DMS114 treated with DMSO at 0.1 percent for 48 hours (cell line): Measurements from ENCODE around the gene YAP1.

Experiments
- DNase-seq: peaks from one replicate; lab custom pipeline; 2025; ENCODE audit not compliant: unreplicated experiment; lab: John Stamatoyannopoulos, UW

Gene YAP1

GRCh38 chr11:102109896-102110760 lies at the start of gene YAP1:
Gene YAP1 (plus strand): TSS chr11:102110447. CDS start chr11:102110849, 402 bp downstream.
- peak; percentile 63 for DNase-seq

DNA sequence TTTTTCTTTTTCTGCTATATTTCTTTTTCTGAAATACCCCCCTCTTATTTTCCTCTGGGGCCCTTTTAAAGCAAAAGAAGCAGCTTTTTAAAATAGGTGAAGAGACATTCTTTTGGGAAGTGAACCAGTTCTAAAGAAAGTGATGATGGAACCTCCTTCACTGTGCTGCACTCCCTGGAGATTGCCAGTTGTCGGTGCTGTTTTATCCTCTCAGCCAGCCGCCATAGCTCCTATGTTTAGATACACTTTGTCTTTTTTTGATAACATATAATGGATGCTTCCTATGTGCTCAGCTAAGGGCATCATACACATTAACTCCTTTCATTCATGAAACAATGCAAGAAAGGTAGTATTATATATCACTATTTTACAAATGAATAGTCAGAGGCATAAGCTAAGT lies 49.0 kb upstream of the YAP1 start:
- no peak for DNase-seq

- DNase-seq: no peak
These were observed 48.1 kb upstream of the YAP1 start for GRCh38 chr11:102062106-102062505.

GRCh38 chr11:102064316-102064715 lies 45.9 kb upstream of the YAP1 start:
- no peak for DNase-seq

DNA sequence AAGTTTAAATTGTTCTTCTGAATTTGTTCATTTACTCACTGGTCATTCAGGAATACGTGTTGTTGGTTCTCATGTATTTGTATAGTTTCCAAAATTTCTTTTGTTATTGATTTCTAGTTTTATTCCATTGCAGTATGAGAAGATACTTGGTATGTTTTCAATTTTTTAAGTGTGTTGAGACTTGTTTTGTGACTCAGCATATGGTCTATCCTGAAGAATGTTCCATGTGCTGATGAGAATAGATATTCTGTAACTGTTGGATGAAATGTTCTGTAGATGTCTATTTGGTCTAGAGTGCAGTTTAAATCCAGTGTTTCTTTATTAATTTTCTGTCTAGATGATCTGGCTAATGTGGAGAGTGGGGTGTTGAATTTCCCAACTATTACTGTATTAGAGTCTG lies 39.5 kb upstream of the YAP1 start:
- DNase-seq: no peak

DNA sequence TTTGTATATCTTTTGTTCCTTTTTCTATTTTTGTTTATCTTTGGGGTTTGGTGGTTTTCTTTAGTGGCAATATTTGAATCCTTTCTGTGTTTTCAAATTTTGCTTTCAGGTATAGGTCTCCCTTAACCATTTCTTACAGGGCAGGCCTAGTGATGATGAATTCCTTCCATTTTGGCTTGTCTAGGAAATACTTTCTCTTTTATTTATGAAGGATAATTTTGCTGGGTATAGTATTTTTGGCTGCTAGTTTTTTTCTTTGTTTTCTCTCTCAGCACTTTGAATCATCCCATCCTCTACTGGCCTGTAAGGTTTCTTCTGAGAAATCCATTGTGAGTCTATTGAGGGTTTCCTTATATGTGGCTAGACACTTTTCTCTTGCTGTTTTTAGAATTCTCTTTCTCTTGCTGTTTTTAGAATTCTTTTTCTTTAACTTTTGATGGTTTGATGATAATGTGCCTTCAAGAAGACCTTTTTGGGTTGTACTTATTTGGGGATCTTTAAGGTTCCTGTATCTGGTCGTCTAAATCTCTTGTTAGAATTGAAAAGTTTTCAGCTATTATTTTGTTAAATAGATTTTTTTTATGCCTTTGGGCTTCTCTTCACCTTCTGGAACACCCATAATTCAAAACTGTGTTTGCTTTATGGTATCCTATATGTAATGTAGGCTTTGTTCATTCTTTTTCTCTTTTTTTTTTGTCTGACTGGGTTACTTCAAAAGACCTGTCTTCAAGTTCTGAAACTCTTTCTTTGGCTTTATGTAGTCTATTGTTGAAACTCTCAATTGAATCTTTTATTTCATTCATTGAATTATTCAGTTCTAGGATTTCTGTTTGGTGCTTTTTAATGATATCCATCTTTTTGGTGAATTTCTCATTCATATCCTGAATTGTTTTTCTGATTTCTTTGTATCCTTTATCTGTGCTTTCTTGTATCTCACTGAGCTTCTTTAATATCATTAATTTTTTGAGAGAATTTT lies 38.5 kb upstream of the YAP1 start:
- no peak for DNase-seq

DNA sequence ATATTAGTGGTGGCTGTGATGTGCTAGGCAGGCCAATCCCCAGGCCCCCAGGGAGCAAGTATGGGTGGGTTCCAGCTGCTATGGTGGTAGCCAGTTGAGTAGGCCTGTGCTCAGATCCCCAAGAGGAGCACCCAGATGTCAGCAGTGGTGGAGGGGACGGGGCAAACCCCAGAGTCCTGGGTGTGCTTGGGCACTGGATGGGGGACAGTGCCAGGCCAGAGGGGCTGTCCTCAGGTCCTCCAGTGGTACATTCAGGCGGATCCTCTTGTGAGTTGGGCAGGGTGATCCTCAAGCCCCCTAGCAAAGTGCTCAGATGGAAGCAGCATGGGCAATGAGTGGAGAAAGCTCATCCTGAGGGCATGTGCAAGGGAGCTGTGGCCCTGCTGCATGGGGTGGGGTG lies 37.0 kb upstream of the YAP1 start:
- no peak for DNase-seq

GRCh38 chr11:102079625-102080024 lies 30.6 kb upstream of the YAP1 start:
- no peak for DNase-seq

- no peak for DNase-seq
These were observed 28.9 kb upstream of the YAP1 start for GRCh38 chr11:102081313-102081712.

DNA sequence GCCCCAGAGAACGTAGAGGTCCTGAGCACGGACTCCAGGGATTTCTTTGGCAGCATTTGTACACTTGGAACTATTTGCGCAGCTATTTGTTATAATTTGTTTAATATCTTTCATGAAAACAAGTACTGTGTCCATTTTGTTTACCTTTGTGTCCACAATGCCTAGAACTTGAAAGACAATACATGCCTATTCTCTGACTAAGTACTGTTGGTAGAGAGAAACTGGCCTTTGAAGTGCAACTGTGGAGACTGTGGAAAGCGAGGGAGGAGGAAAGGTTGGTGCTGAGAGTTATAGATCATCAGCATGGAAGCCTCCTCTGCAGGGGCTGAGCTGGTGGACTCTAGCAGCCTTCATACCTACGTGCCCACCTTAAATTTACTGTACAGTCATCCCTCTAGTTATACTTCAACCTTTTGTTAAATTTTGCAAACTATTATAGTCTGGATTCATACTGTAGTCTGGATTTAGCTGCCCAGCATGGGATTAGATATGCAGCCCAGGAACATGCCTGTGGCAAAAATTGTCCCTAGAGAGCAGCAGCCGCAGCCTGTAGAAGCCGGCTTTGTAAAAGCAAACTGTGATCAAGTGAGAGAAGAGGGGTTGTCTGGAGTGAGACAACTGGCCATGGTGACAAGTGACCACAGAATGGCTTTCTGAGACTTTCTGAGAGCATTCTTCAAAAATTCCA lies 24.2 kb upstream of the YAP1 start:
- no peak for DNase-seq

GRCh38 chr11:102097186-102097585 lies 13.1 kb upstream of the YAP1 start:
- DNase-seq: no peak

- no peak for DNase-seq
These were observed 10.5 kb upstream of the YAP1 start for GRCh38 chr11:102099755-102100154.

DNA sequence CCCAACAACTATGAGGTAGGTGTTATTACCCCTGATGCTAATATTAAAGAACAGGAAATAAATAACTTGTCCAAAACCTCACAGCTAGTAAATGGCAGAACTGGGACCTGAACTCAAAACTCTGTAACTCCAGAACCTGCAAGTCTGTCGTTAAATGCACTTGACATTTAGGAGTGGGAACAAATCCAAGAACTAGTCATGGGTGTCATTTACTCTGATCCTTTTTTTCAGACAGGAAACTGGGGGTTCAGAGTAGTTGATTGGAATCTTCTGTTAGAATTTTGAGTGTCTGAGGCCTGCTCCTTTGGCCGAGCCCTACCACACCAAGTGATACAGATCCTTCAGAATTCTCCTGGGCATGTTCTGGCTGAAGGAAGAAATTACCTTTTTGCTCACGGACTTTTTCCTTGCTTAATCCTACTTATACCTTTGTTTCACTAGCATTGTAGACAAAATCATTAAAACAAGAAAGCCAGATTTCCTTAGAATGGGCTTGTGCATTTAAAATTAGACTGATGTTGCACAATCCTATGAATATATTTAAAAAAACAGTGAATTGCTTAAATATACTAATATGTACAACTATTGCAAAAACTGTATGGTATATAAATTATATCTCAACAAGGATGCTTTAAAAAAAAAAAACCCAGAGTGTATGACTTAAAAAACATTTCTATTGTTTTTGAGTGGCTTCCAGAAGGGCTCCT lies 1.4 kb upstream of the YAP1 start:
- DNase-seq: no peak

DNA sequence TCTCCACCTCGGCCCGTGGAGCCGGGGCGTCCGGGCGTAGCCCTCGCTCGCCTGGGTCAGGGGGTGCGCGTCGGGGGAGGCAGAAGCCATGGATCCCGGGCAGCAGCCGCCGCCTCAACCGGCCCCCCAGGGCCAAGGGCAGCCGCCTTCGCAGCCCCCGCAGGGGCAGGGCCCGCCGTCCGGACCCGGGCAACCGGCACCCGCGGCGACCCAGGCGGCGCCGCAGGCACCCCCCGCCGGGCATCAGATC lies 439 bp downstream of the YAP1 start:
- DNase-seq: no peak

DNA sequence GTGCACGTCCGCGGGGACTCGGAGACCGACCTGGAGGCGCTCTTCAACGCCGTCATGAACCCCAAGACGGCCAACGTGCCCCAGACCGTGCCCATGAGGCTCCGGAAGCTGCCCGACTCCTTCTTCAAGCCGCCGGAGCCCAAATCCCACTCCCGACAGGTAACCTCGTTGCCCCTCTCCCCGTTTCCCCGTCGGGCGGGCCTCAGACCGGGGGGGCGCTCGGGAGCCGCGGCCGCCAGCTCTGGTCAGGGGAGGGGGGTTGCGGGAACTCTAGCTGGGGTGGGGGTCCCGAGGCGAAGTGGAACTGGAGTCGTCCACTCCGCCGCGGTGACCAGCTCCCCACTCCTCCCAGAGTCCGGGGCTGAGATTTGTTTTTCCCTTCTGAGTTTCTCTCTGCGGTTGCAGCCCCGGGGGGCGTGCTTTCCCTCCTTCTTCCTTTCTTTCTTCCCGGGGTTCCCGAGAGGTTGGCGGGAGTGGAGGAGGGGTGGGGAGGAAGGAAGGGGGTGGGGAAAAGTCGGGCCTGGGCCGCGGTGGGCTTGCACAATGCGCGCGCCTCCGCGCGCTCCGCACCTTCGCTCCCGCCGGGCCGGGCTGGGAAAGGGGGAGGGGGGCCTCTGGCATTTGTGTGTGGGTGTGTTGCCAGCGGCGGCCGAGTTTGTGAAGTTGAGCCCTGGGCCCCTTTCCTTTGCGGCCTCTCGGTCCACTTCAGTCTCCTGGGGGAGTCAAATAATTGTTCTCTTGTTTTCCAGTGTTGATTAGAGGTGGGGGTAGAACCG lies 952 bp downstream of the YAP1 start:
- DNase-seq: peak; percentile 38

GRCh38 chr11:102111787-102112508 lies 1.7 kb downstream of the YAP1 start:
- peak; percentile 38 for DNase-seq

DNA sequence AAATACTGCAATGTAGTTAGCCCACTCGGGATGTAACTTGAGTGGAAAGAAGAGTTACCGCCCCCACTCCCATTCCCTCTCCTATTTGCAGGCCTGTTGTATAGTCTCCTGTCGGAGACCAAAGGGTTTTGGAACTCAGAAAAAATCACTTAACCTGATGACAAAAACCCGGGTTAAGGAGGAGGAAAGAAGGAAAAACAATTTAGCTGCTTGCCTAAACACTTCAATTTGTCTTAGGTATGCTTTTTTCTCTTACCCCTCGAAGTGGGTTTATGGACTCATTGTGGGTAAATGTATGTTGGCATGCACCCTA lies 2.2 kb downstream of the YAP1 start:
- peak; percentile 18 for DNase-seq

GRCh38 chr11:102114032-102114431 lies 3.8 kb downstream of the YAP1 start:
- DNase-seq: no peak

- no peak for DNase-seq
These were observed 5.3 kb downstream of the YAP1 start for GRCh38 chr11:102115557-102115956.
